MV-4-11 (cell line): ENCODE results near the gene VPS8.

Source experiments
- DNase-seq: peaks from one replicate; lab custom pipeline; 2025; lab: John Stamatoyannopoulos, UW

Gene VPS8

GRCh38 chr3:184812662-184813042 is 686 bp downstream of the VPS8 start:
- no peak for DNase-seq

GRCh38 chr3:184813357-184813756 is 1.4 kb downstream of the VPS8 start:
- no peak for DNase-seq

GRCh38 chr3:184814214-184814613 is 2.2 kb downstream of the VPS8 start:
- DNase-seq, result peak; percentile 29

- no peak for DNase-seq
Measured at GRCh38 chr3:184815046-184815930, 3.3 kb downstream of the VPS8 start.

GRCh38 chr3:184816614-184817013 is 4.6 kb downstream of the VPS8 start:
- DNase-seq, result no peak

- DNase-seq, result no peak
Measured at GRCh38 chr3:184820525-184820924, 8.6 kb downstream of the VPS8 start.

- peak; percentile 25 for DNase-seq
Measured at GRCh38 chr3:184821034-184821433, 9.1 kb downstream of the VPS8 start.

GRCh38 chr3:184822081-184822480 is 10.1 kb downstream of the VPS8 start:
- no peak for DNase-seq

GRCh38 chr3:184822654-184823053 is 10.7 kb downstream of the VPS8 start:
- no peak for DNase-seq

GRCh38 chr3:184823990-184824389 is 12.0 kb downstream of the VPS8 start:
- DNase-seq, result no peak

GRCh38 chr3:184825121-184825820 is 13.3 kb downstream of the VPS8 start:
- DNase-seq, result peak; percentile 65

- DNase-seq, result no peak
Measured at GRCh38 chr3:184827572-184827971, 15.6 kb downstream of the VPS8 start.

GRCh38 chr3:184832044-184832443 is 20.1 kb downstream of the VPS8 start:
- peak; percentile 34 for DNase-seq

GRCh38 chr3:184832903-184833302 is 20.9 kb downstream of the VPS8 start:
- no peak for DNase-seq

GRCh38 chr3:184836090-184836822 is 24.3 kb downstream of the VPS8 start:
- no peak for DNase-seq

GRCh38 chr3:184842433-184842832 is 30.5 kb downstream of the VPS8 start:
- DNase-seq, result no peak

GRCh38 chr3:184845819-184846218 is 33.9 kb downstream of the VPS8 start:
- DNase-seq, result no peak

- DNase-seq, result no peak
Measured at GRCh38 chr3:184846496-184846895, 34.5 kb downstream of the VPS8 start.

GRCh38 chr3:184848934-184849333 is 37.0 kb downstream of the VPS8 start:
- no peak for DNase-seq

GRCh38 chr3:184850201-184850600 is 38.2 kb downstream of the VPS8 start:
- no peak for DNase-seq

- DNase-seq, result no peak
Measured at GRCh38 chr3:184857099-184857498, 45.1 kb downstream of the VPS8 start.

- DNase-seq, result no peak
Measured at GRCh38 chr3:184864000-184864399, 52.0 kb downstream of the VPS8 start.

GRCh38 chr3:184868477-184868876 is 56.5 kb downstream of the VPS8 start:
- no peak for DNase-seq
